GM12878 (cell line): ENCODE data around the gene SEC31B.

ENCODE experiments used
- CREB1 ChIP-seq: IDR thresholded peaks from 2 replicates; pipeline ENCODE4 v1.6.1; 2012; ENCODE audit warnings: low read depth, mild to moderate bottlenecking, inconsistent platforms
- PBX3 ChIP-seq: IDR thresholded peaks from 2 replicates; pipeline ENCODE4 v1.6.1; 2011; ENCODE audit warnings: mild to moderate bottlenecking, low read depth, low read length, moderate library complexity; ENCODE audit not compliant: insufficient replicate concordance
- TAF1 ChIP-seq: IDR thresholded peaks from 2 replicates; pipeline ENCODE4 v1.6.1; 2011; ENCODE audit warnings: mild to moderate bottlenecking, low read depth, low read length, borderline replicate concordance

GRCh38 chr10:100553929-100554328 lies 34.3 kb upstream of the SEC31B start:
- TF ChIP-seq PBX3, result no peak
- TF ChIP-seq CREB1, result no peak
- no peak for TF ChIP-seq TAF1
